Lung (tissue), 12 donors: Measurements from ENCODE around the gene TMEM53. TPM values are rescaled to one million over a fixed set of nuclear protein-coding genes. Genes with fewer than 3 reads are reported as not detected.

Experiments
- ATAC-seq: fragments of 200-7000 bp; cut with Tn5 transposase; one replicate; pipeline ENCODE4 v1.9.1; 2020; ENCODE audit warnings: moderate number of reproducible peaks; ENCODE audit not compliant: insufficient read depth, low FRiP score
- DNase-seq, 3 donors: peaks; one replicate each; pipeline ENCODE4 v3.0.0-alpha.2; 2013 to 2017
- H3K27ac ChIP-seq, 2 donors: one replicate each; pipeline ENCODE4 v1.5.1; 2013; ENCODE audit warnings: mild to moderate bottlenecking in 2 of 2, moderate library complexity in 2 of 2, control low read depth in 1 of 2, inconsistent platforms in 1 of 2, low read depth in 1 of 2, low read length in 1 of 2
- H3K27me3 ChIP-seq, 3 donors: one replicate each; pipeline ENCODE4 v1.5.1; 2013; ENCODE audit warnings: low read length in 2 of 3; ENCODE audit not compliant: control insufficient read depth in 3 of 3, insufficient read depth in 3 of 3
- H3K36me3 ChIP-seq, 4 donors: one replicate each; pipeline ENCODE4 v1.5.1; 2013; ENCODE audit warnings: low read length in 4 of 4, mild to moderate bottlenecking in 1 of 4, moderate library complexity in 1 of 4; ENCODE audit not compliant: control insufficient read depth in 4 of 4, insufficient read depth in 4 of 4
- H3K4me1 ChIP-seq, 5 donors: one replicate each; pipeline ENCODE4 v1.5.1; 2013; ENCODE audit warnings: low read length in 5 of 5, mild to moderate bottlenecking in 2 of 5, moderate library complexity in 1 of 5; ENCODE audit not compliant: control insufficient read depth in 5 of 5, insufficient read depth in 5 of 5
- H3K4me3 ChIP-seq: one replicate; pipeline ENCODE4 v1.5.1; 2013; ENCODE audit warnings: mild to moderate bottlenecking, control low read depth, moderate library complexity
- H3K9ac ChIP-seq, 2 donors: one replicate each; pipeline ENCODE4 v1.5.1; 2013; ENCODE audit warnings: low read length in 2 of 2, control low read depth in 1 of 2; ENCODE audit not compliant: insufficient read depth in 1 of 2
- H3K9me3 ChIP-seq, 4 donors: one replicate each; pipeline ENCODE4 v1.5.1; 2013; ENCODE audit warnings: low read length in 3 of 4, mild to moderate bottlenecking in 1 of 4, moderate library complexity in 1 of 4; ENCODE audit not compliant: control insufficient read depth in 4 of 4, insufficient read depth in 3 of 4
- CTCF ChIP-seq: IDR thresholded peaks from 2 replicates; pipeline ENCODE4 v1.5.1; 2012; ENCODE audit warnings: mild to moderate bottlenecking; ENCODE audit errors: control extremely low read depth, extremely low read depth
- WGBS, 2 donors: extraction: QIAGEN DNeasy Blood & Tissue Kit; methylation state at CpG; one replicate each; pipeline ENCODE4 v1.1.7; 2013; 5-methylcytosine and 5-hydroxymethylcytosine counted together
- polyA plus RNA-seq, 2 donors: library from polyadenylated mRNA; stranded (reverse); fragments of 200-250 nt; gene quantifications; one replicate each; pipeline ENCODE4 v1.2.1, GENCODE V29; 2013
- total RNA-seq, 2 donors: library from RNA; depleted of rRNA in 1 of 2; stranded (reverse); fragments of >200 nt in 1 of 2; gene quantifications; one replicate each; pipeline ENCODE4 v1.2.1, GENCODE V29; 2014 to 2021
- donor health status: control.
- donor health status: control.
- donor health status: Bipolar disorder and iron deficiency.
- donor health status: healthy.
- donor health status: DM: yes; HTN: yes; CAD: no.

Gene TMEM53
- total and polyA plus RNA-seq, 4 donors = 7.1 to 26.4 (median 18.4) TPM

- DNase-seq (peak; percentile 77 to 81 (median 79)), ATAC-seq (peak; percentile 84)
- Histone ChIP-seq H3K36me3 (peaks cover 3 to 58% (median 14%) of the 10 kb centered on the region in 4 donors), H3K9me3 (no peaks in the 10 kb centered on the region), H3K4me3 (no peak overlapping the region), H3K9ac (no peak overlapping the region), H3K27me3 (no peaks in the 10 kb centered on the region), H3K27ac (no peak overlapping the region), H3K4me1 (no peaks in the 10 kb centered on the region)
- 54 to 67% methylated on average over 7 of the region's 7 CpGs for WGBS, 2 donors
- TF ChIP-seq CTCF = peak; percentile 95
Observed at GRCh38 chr1:44652445-44653106, 21.7 kb downstream of the TMEM53 start.

- H3K4me3 ChIP-seq = no peak overlapping the region
- ATAC-seq (no peak), DNase-seq (no peak)
- H3K9ac ChIP-seq = no peak overlapping the region
- H3K27me3 ChIP-seq = no peaks in the 10 kb centered on the region
- 80 to 87% methylated on average over 8 of the region's 8 CpGs for WGBS, 2 donors
- TF ChIP-seq CTCF = no peak
- no peaks in the 10 kb centered on the region for H3K9me3 ChIP-seq
- H3K4me1 ChIP-seq = peaks cover 0 to 3% (median 0%) of the 10 kb centered on the region in 5 donors
- no peak overlapping the region for H3K27ac ChIP-seq
- H3K36me3 ChIP-seq = peaks cover 3 to 68% (median 17%) of the 10 kb centered on the region in 4 donors
Observed at GRCh38 chr1:44651069-44651468, 23.2 kb downstream of the TMEM53 start.

GRCh38 chr1:44650159-44650831 is 24.0 kb downstream of the TMEM53 start:
- 93 to 94% methylated on average over 18 to 23 of the region's 23 CpGs for WGBS, 2 donors
- H3K36me3 ChIP-seq = peaks cover 10 to 75% (median 17%) of the 10 kb centered on the region in 4 donors
- peaks cover 0 to 10% (median 0%) of the 10 kb centered on the region in 5 donors for H3K4me1 ChIP-seq

More at GRCh38 chr1:44650159-44650831, 24.0 kb downstream of the TMEM53 start:
- DNase-seq (no peak), ATAC-seq (no peak)
- Histone ChIP-seq H3K9me3 (no peaks in the 10 kb centered on the region), H3K27me3 (no peaks in the 10 kb centered on the region), H3K9ac (no peak overlapping the region), H3K4me3 (no peak overlapping the region), H3K27ac (no peak overlapping the region)
- TF ChIP-seq CTCF = no peak
